ENCODE measurements around the gene ODC1.

DNA sequence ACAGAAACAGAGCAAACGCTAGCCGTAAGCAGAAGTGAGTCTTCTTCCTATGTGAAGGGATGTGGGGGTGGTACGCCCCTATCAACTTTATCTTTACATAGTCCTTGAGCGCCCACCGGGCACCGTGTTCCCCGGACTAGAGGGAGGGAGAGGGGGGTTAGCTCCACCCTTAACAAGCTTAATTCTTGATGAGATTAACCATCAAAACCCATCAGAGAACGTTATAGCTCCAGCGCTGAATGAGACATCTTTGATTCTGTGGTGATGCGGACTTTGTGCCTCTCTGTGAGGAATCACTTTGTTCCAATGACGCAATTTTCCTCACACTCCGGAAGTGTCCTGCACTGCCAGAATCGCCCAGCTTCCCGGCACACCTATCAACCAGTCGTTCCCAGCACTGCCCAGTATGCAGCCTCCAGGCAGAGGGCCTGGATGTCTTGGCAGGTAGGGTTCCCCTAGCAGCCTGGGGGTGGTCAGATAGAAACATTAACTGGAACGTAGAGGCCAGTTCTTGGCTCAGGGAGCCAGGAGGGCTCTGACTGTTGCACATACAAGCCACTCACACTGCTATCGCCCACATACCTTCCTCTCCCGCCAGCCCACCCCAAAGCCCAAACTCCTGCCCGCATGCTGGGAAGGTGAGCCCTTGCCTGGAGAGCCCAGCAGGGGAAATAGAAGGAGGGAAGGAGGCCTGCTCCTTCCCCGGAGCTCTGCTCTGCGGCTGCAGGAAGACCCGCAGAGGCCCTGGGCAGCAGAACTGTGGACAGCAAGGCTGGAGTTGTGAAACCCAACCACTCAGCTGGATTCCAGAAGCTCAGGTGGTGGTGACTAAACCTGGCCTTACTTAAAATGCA, 1.9 kb upstream of the ODC1 start:
- no peak for TF ChIP-seq ELF4 (IDR thresholded peaks at IDR 0.05)
- TF ChIP-seq FOXA1 (IDR thresholded peaks at IDR 0.05) = no peak
- TF ChIP-seq TARDBP (IDR thresholded peaks at IDR 0.05) = no peak
- TF ChIP-seq, protein P1, sequence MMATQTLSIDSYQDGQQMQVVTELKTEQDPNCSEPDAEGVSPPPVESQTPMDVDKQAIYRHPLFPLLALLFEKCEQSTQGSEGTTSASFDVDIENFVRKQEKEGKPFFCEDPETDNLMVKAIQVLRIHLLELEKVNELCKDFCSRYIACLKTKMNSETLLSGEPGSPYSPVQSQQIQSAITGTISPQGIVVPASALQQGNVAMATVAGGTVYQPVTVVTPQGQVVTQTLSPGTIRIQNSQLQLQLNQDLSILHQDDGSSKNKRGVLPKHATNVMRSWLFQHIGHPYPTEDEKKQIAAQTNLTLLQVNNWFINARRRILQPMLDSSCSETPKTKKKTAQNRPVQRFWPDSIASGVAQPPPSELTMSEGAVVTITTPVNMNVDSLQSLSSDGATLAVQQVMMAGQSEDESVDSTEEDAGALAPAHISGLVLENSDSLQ (IDR thresholded peaks at IDR 0.05) = no peak
- TF ChIP-seq L3MBTL2 (conservative IDR thresholded peaks at IDR 0.05) = no peak
- TF ChIP-seq FOXM1 (IDR thresholded peaks at IDR 0.05; ENCODE audit: borderline replicate concordance) = no peak
- no peak for TF ChIP-seq ARNT (IDR thresholded peaks at IDR 0.05)
- TF ChIP-seq BHLHE40 (IDR thresholded peaks at IDR 0.05; ENCODE audit: borderline replicate concordance) = no peak
- TF ChIP-seq HDGF (IDR thresholded peaks at IDR 0.05; ENCODE audit: borderline replicate concordance) = no peak

Data from HEK293T (cell line).